ENCODE measurements around the gene TRPM5. TPM values are rescaled to one million over a fixed set of nuclear protein-coding genes. Genes with fewer than 3 reads are reported as not detected.

Gene TRPM5
- total and polyA plus RNA-seq, 2 of the 8 experiments (the other 6 are each of a cell fraction or from before 2014, with no cell fraction given): 0.02 TPM; not detected in 1

- no peak for DNase-seq (ENCODE audit: low read depth in 1 of 2, low spot score in 2 of 2)
- TF ChIP-seq TEAD4 (IDR thresholded peaks at IDR 0.05; ENCODE audit: low read depth, low read length) (no peak), SUZ12 (IDR thresholded peaks at IDR 0.05; ENCODE audit: low read length) (no peak), GABPA (IDR thresholded peaks at IDR 0.05; ENCODE audit: borderline replicate concordance, insufficient read depth, low read length) (no peak), SP2 (IDR thresholded peaks at IDR 0.05; ENCODE audit: low read length) (no peak), POLR2A (IDR thresholded peaks at IDR 0.05; ENCODE audit: control extremely low read depth in 1 of 2, low read depth in 2 of 2, low read length in 2 of 2) (no peak), E2F6 (IDR thresholded peaks at IDR 0.05) (no peak), GTF2F1 (IDR thresholded peaks at IDR 0.05; ENCODE audit: borderline replicate concordance, low read depth, low read length) (no peak), EP300 (IDR thresholded peaks at IDR 0.05; ENCODE audit: borderline replicate concordance in 1 of 2, low read depth in 2 of 2, low read length in 2 of 2) (no peak), BCL11A (IDR thresholded peaks at IDR 0.05; ENCODE audit: low read depth in 2 of 2, low read length in 2 of 2) (no peak), CHD2 (IDR thresholded peaks at IDR 0.05; ENCODE audit: low read length) (no peak), TBP (IDR thresholded peaks at IDR 0.05; ENCODE audit: low read depth, low read length) (no peak), BACH1 (IDR thresholded peaks at IDR 0.05; ENCODE audit: low read length) (no peak), NRF1 (IDR thresholded peaks at IDR 0.05; ENCODE audit: low read depth, low read length) (no peak)
Observed at GRCh38 chr11:2465202-2466068, 21.1 kb upstream of the TRPM5 start.

More at GRCh38 chr11:2465202-2466068, 21.1 kb upstream of the TRPM5 start:
- Histone ChIP-seq H3K23me2 (ENCODE audit: low read depth, low read length) (no peaks in the 10 kb centered on the region), H3K14ac (ENCODE audit: insufficient read length) (no peak overlapping the region), H3K23ac (ENCODE audit: insufficient read length) (no peak overlapping the region), H3K27ac (ENCODE audit: low read depth, low read length) (no peak overlapping the region), H4K8ac (ENCODE audit: extremely low read depth, insufficient read depth, low read length) (no peak overlapping the region), H3K79me2 (ENCODE audit: control insufficient read depth in 1 of 2, insufficient read depth in 2 of 2, low read length in 2 of 2) (no peaks in the 10 kb centered on the region), H2BK20ac (ENCODE audit: low read length) (no peak overlapping the region), H3K18ac (ENCODE audit: extremely low read depth, low read length) (no peak overlapping the region), H4K91ac (replicated peaks; ENCODE audit: insufficient read length, low read length) (no peak overlapping the region), H3K4ac (replicated peaks; ENCODE audit: insufficient read length, low read depth, low read length) (no peak overlapping the region), H3K4me2 (ENCODE audit: insufficient read depth in 1 of 2, low read depth in 2 of 2, low read length in 2 of 2) (no peak overlapping the region), H3K4me3 (ENCODE audit: extremely low read depth in 1 of 4, insufficient read depth in 2 of 4, low read depth in 3 of 4, low read length in 4 of 4) (no peak overlapping the region), H3K9me3 (ENCODE audit: insufficient read depth in 2 of 2, low read depth in 1 of 2, low read length in 1 of 2) (no peaks in the 10 kb centered on the region), H3K27me3 (replicated peaks in 1 of 4; ENCODE audit: control insufficient read depth in 3 of 4, extremely low read depth in 1 of 4, insufficient read depth in 3 of 4, low read length in 3 of 4) (peaks cover 0 to 28% (median 12%) of the 10 kb centered on the region in 4 experiments; a peak in 5 of 7 replicates), H3K4me1 (replicated peaks in 1 of 4; ENCODE audit: control insufficient read depth in 3 of 4, insufficient read depth in 4 of 4, low read length in 3 of 4) (no peaks in the 10 kb centered on the region), H3K9ac (replicated peaks in 1 of 4; ENCODE audit: extremely low read depth in 1 of 4, low read depth in 3 of 4, low read length in 3 of 4) (no peak overlapping the region), H4K5ac (ENCODE audit: insufficient read length, low read depth, low read length) (no peak overlapping the region), H2BK15ac (ENCODE audit: low read length) (no peak overlapping the region), H3K36me3 (ENCODE audit: control insufficient read depth in 2 of 4, insufficient read depth in 4 of 4, low read length in 3 of 4) (no peaks in the 10 kb centered on the region), H2AK5ac (ENCODE audit: low read depth, low read length) (no peak overlapping the region), H4K20me1 (replicated peaks in 1 of 2; ENCODE audit: control insufficient read depth in 1 of 2, insufficient read depth in 2 of 2, low read length in 2 of 2) (peaks cover 0 to 2% of the 10 kb centered on the region in 2 experiments), H2BK5ac (ENCODE audit: low read depth, low read length) (no peak overlapping the region), H3K79me1 (ENCODE audit: low read depth, low read length) (no peaks in the 10 kb centered on the region), H3K56ac (replicated peaks; ENCODE audit: insufficient read length, low read depth, low read length) (no peak overlapping the region), H2AFZ (ENCODE audit: low read length) (no peak overlapping the region), H2BK12ac (ENCODE audit: low read depth, low read length) (no peak overlapping the region), H2BK120ac (replicated peaks; ENCODE audit: low read depth, low read length) (no peak overlapping the region)
- ChIA-PET POLR2A (ENCODE audit: partially characterized antibody) (no interaction called here), CTCF (ENCODE audit: partially characterized antibody) (interaction anchor here (0.7 to 2.9 kb wide), 6 partner anchors 17 to 166 kb away, joined by 3 to 14 read pairs (median 4); partner anchors contain the start of gene KCNQ1)
- no peak for FAIRE-seq
- WGBS, 2 experiments (ENCODE audit: extremely low coverage in 1 of 2, insufficient coverage in 1 of 2, insufficient read length in 1 of 2, insufficient replicate concordance in 2 of 2, low coverage in 1 of 2, low lambda C conversion rate in 2 of 2, missing lambda C conversion rate in 1 of 2): 89% methylated on average over 20 of the region's 20 CpGs; no CpG with 5 or more reads in 1 of the 2 experiments

Measured in H1 (cell line).